Mesendoderm (in vitro differentiated cells): ENCODE measurements around the gene PLCB1.

Source experiments
- DNase-seq: peaks from one replicate; pipeline ENCODE4 v3.0.0; 2013
- H2AK5ac ChIP-seq: 2 replicates; pipeline ENCODE4 v1.6.1; 2013; ENCODE audit warnings: low read length, inconsistent platforms
- H2BK120ac ChIP-seq: 2 replicates; pipeline ENCODE4 v1.6.1; 2013; ENCODE audit warnings: low read depth, mild to moderate bottlenecking, low read length, moderate library complexity, mixed read lengths
- H2BK15ac ChIP-seq: replicated peaks from 2 replicates; pipeline ENCODE4 v1.6.1; 2013; ENCODE audit warnings: low read depth, mild to moderate bottlenecking, moderate library complexity
- H2BK5ac ChIP-seq: 2 replicates; pipeline ENCODE4 v1.6.1; 2013; ENCODE audit warnings: low read length, inconsistent platforms
- H3K18ac ChIP-seq: 2 replicates; pipeline ENCODE4 v1.6.1; 2013; ENCODE audit warnings: mild to moderate bottlenecking, low read length, mixed read lengths
- H3K23ac ChIP-seq: one replicate; pipeline ENCODE4 v1.6.1; 2013; ENCODE audit warnings: low read length
- H3K27ac ChIP-seq: 2 replicates; pipeline ENCODE4 v1.5.1; 2013; ENCODE audit warnings: low read depth, mild to moderate bottlenecking, inconsistent platforms, low read length, moderate library complexity
- H3K27me3 ChIP-seq: 2 replicates; pipeline ENCODE4 v1.6.1; 2013; ENCODE audit warnings: low read length, control low read depth, mild to moderate bottlenecking, inconsistent platforms; ENCODE audit not compliant: insufficient read depth, poor library complexity
- H3K36me3 ChIP-seq: 2 replicates; pipeline ENCODE4 v1.6.1; 2013; ENCODE audit warnings: low read length, inconsistent platforms; ENCODE audit not compliant: control insufficient read depth, insufficient read depth
- H3K4ac ChIP-seq: one replicate; pipeline ENCODE4 v1.6.1; 2013; ENCODE audit warnings: low read depth, mild to moderate bottlenecking, low read length, moderate library complexity
- H3K4me1 ChIP-seq: 2 replicates; pipeline ENCODE4 v1.6.1; 2013; ENCODE audit warnings: low read depth, low read length, inconsistent platforms; ENCODE audit not compliant: control insufficient read depth
- H3K4me2 ChIP-seq: 2 replicates; pipeline ENCODE4 v1.6.1; 2013; ENCODE audit warnings: low read length
- H3K4me3 ChIP-seq: 2 replicates; pipeline ENCODE4 v1.5.1; 2013; ENCODE audit warnings: mild to moderate bottlenecking, low read length
- H3K56ac ChIP-seq: one replicate; pipeline ENCODE4 v1.6.1; 2013; ENCODE audit warnings: low read length
- H3K79me1 ChIP-seq: 2 replicates; pipeline ENCODE4 v1.6.1; 2013; ENCODE audit warnings: low read length, inconsistent platforms
- H3K79me2 ChIP-seq: 2 replicates; pipeline ENCODE4 v1.6.1; 2013; ENCODE audit warnings: mild to moderate bottlenecking, low read length; ENCODE audit not compliant: control insufficient read depth, insufficient read depth
- H3K9ac ChIP-seq: 2 replicates; pipeline ENCODE4 v1.6.1; 2013; ENCODE audit warnings: low read length, inconsistent platforms
- H4K5ac ChIP-seq: one replicate; pipeline ENCODE4 v1.6.1; 2013; ENCODE audit warnings: low read length
- H4K8ac ChIP-seq: one replicate; pipeline ENCODE4 v1.6.1; 2013; ENCODE audit warnings: low read depth, mild to moderate bottlenecking, control low read depth, low read length, moderate library complexity
- WGBS: extraction: QIAGEN DNeasy Blood & Tissue Kit; methylation state at CpG from one replicate; pipeline ENCODE4 v1.1.7; 2013; ENCODE audit warnings: low lambda C conversion rate, missing lambda C conversion rate; ENCODE audit not compliant: insufficient coverage; ENCODE audit errors: extremely low coverage; 5-methylcytosine and 5-hydroxymethylcytosine counted together

PLCB1 gene

GRCh38 chr20:8735674-8736073 is 603.6 kb downstream of the PLCB1 start:
- H4K8ac ChIP-seq: no peak overlapping the region
- H3K4me3 ChIP-seq: no peak overlapping the region
- no peak overlapping the region for H2BK15ac ChIP-seq
- H3K9ac ChIP-seq: no peak overlapping the region
- H3K56ac ChIP-seq: no peak overlapping the region
- H3K36me3 ChIP-seq: no peaks in the 10 kb centered on the region
- no peaks in the 10 kb centered on the region for H3K79me2 ChIP-seq
- H2BK5ac ChIP-seq: no peak overlapping the region
- H3K79me1 ChIP-seq: no peaks in the 10 kb centered on the region
- H3K4me2 ChIP-seq: no peak overlapping the region
- H2AK5ac ChIP-seq: no peak overlapping the region
- no peak overlapping the region for H3K27ac ChIP-seq
- no peak overlapping the region for H3K4ac ChIP-seq
- no peak overlapping the region for H2BK120ac ChIP-seq
- H4K5ac ChIP-seq: no peak overlapping the region
- H3K23ac ChIP-seq: no peak overlapping the region
- no peaks in the 10 kb centered on the region for H3K27me3 ChIP-seq
- no peak overlapping the region for H3K18ac ChIP-seq
- H3K4me1 ChIP-seq: no peaks in the 10 kb centered on the region
- DNase-seq: no peak

GRCh38 chr20:8740265-8740664 is 608.2 kb downstream of the PLCB1 start:
- Histone ChIP-seq H2BK15ac (no peak overlapping the region), H3K27me3 (no peaks in the 10 kb centered on the region), H3K4me3 (no peak overlapping the region), H3K79me1 (no peaks in the 10 kb centered on the region), H3K4me1 (no peaks in the 10 kb centered on the region), H2AK5ac (no peak overlapping the region), H3K18ac (no peak overlapping the region), H2BK5ac (no peak overlapping the region), H3K36me3 (no peaks in the 10 kb centered on the region), H4K5ac (no peak overlapping the region), H3K4me2 (no peak overlapping the region), H3K56ac (no peak overlapping the region), H3K79me2 (no peaks in the 10 kb centered on the region), H4K8ac (no peak overlapping the region), H2BK120ac (no peak overlapping the region), H3K23ac (no peak overlapping the region), H3K4ac (no peak overlapping the region), H3K9ac (no peak overlapping the region), H3K27ac (no peak overlapping the region)
- no peak for DNase-seq
- no CpG with 5 or more reads among the region's 4 CpGs for WGBS

DNA sequence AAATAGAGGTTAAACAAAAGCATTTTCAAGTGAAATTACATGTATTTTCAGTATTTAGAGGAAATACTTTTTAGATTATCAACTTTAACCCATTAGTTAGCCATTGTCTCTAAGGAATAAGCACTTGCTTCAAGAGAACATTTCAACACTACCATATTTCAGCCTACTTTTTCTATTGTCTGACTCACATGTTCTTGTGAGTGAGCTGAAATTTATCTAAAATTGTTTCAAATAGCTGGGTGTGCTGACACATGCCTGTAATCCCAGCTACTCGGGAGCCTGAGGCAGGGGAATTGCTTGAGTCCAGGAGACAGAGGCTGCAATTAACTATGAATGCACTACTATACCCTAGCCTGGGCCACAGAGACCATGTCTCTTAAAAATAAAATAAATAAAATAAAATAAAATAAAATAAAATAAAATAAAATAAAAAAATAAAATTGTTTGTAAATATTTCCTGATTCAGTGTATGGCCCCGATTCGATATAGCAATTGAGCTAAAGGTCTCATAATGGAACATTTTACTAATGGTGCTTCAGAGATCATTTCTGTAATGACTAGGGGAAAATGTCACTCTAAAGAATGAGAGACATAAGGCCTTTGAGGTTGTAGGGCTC is 612.3 kb downstream of the PLCB1 start:
- Histone ChIP-seq H2BK5ac (no peak overlapping the region), H3K18ac (no peak overlapping the region), H3K27me3 (no peaks in the 10 kb centered on the region), H3K4me1 (no peaks in the 10 kb centered on the region), H3K79me1 (no peaks in the 10 kb centered on the region), H3K9ac (no peak overlapping the region), H3K27ac (no peak overlapping the region), H3K56ac (no peak overlapping the region), H4K5ac (no peak overlapping the region), H3K4me2 (no peak overlapping the region), H2AK5ac (no peak overlapping the region), H4K8ac (no peak overlapping the region), H2BK120ac (no peak overlapping the region), H3K4me3 (no peak overlapping the region), H3K79me2 (no peaks in the 10 kb centered on the region), H2BK15ac (no peak overlapping the region), H3K23ac (no peak overlapping the region), H3K4ac (no peak overlapping the region), H3K36me3 (no peaks in the 10 kb centered on the region)
- no peak for DNase-seq
- no CpG with 5 or more reads among the region's 3 CpGs for WGBS

DNA sequence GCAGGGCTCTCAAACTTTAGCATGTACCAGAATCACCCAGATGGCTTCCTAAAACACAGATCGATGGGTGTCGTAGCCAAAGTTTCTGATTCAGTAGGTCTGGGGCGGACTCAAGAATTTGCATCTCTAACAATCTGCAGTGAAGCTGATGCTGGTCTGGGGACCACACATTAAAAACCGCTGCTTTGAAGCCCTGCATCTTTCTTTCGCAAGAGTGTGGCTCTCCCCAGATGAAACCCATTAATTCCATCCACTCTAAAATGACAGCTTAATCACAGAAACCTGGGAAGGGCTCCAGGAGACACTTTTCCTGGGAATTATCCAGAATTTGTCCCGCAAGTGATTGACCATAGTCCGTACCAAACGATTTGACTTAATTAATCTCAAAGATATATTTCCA is 617.0 kb downstream of the PLCB1 start:
- no peak overlapping the region for H2BK15ac ChIP-seq
- no peak overlapping the region for H3K4me3 ChIP-seq
- H3K27me3 ChIP-seq: no peaks in the 10 kb centered on the region
- no peak overlapping the region for H3K56ac ChIP-seq
- H4K5ac ChIP-seq: no peak overlapping the region
- no peak overlapping the region for H3K27ac ChIP-seq
- H3K9ac ChIP-seq: no peak overlapping the region
- no peaks in the 10 kb centered on the region for H3K4me1 ChIP-seq
- no peak overlapping the region for H2BK120ac ChIP-seq
- no peak overlapping the region for H4K8ac ChIP-seq
- H3K23ac ChIP-seq: no peak overlapping the region
- no peaks in the 10 kb centered on the region for H3K79me2 ChIP-seq
- H3K4ac ChIP-seq: no peak overlapping the region
- WGBS: no CpG with 5 or more reads among the region's 8 CpGs
- H3K18ac ChIP-seq: no peak overlapping the region
- no peaks in the 10 kb centered on the region for H3K36me3 ChIP-seq
- no peak overlapping the region for H2BK5ac ChIP-seq
- no peaks in the 10 kb centered on the region for H3K79me1 ChIP-seq
- H3K4me2 ChIP-seq: no peak overlapping the region
- DNase-seq: no peak
- no peak overlapping the region for H2AK5ac ChIP-seq

DNA sequence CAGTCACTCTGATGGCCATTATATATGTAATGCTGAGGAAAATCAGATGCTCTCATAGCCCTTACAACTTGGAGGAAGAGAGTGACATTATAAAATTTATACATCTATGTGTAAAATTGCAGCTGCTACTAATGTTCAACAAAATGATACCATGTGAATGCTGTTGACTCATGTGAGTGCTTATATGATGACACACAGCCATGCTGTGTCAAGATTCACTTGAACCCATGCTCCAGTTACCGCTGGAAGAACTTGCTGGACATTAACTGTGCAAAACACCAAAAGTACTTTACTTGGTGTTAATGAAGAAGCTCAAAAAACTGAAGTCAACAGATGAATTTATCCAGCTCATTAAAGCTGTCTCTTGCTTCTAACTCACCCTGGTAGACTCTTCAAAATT is 617.9 kb downstream of the PLCB1 start:
- Histone ChIP-seq H3K9ac (no peak overlapping the region), H3K4me1 (no peaks in the 10 kb centered on the region), H4K8ac (no peak overlapping the region), H3K27ac (no peak overlapping the region), H2BK15ac (no peak overlapping the region), H3K79me2 (no peaks in the 10 kb centered on the region), H3K4me2 (no peak overlapping the region), H4K5ac (no peak overlapping the region), H3K23ac (no peak overlapping the region), H3K18ac (no peak overlapping the region), H2BK5ac (no peak overlapping the region), H3K27me3 (no peaks in the 10 kb centered on the region), H3K4ac (no peak overlapping the region), H3K56ac (no peak overlapping the region), H3K79me1 (no peaks in the 10 kb centered on the region), H3K36me3 (no peaks in the 10 kb centered on the region), H2AK5ac (no peak overlapping the region), H2BK120ac (no peak overlapping the region), H3K4me3 (no peak overlapping the region)
- DNase-seq: no peak
- no CpG with 5 or more reads among the region's 1 CpG for WGBS

- no peaks in the 10 kb centered on the region for H3K4me1 ChIP-seq
- whole genome bisulfite sequencing: no CpG with 5 or more reads among the region's 3 CpGs
These were observed 623.5 kb downstream of the PLCB1 start for GRCh38 chr20:8755340-8756118.

More at GRCh38 chr20:8755340-8756118, 623.5 kb downstream of the PLCB1 start:
- no peak overlapping the region for H3K27ac ChIP-seq
- H3K79me2 ChIP-seq: no peaks in the 10 kb centered on the region
- no peak overlapping the region for H2BK120ac ChIP-seq
- H3K36me3 ChIP-seq: no peaks in the 10 kb centered on the region
- no peak overlapping the region for H2BK5ac ChIP-seq
- no peak overlapping the region for H3K9ac ChIP-seq
- no peak overlapping the region for H3K23ac ChIP-seq
- no peak overlapping the region for H3K18ac ChIP-seq
- no peak overlapping the region for H4K8ac ChIP-seq
- H3K56ac ChIP-seq: no peak overlapping the region
- no peaks in the 10 kb centered on the region for H3K79me1 ChIP-seq
- H3K27me3 ChIP-seq: no peaks in the 10 kb centered on the region
- H4K5ac ChIP-seq: no peak overlapping the region
- H2BK15ac ChIP-seq: no peak overlapping the region
- H3K4me2 ChIP-seq: no peak overlapping the region
- H3K4me3 ChIP-seq: no peak overlapping the region
- H3K4ac ChIP-seq: no peak overlapping the region
- DNase-seq: no peak
- no peak overlapping the region for H2AK5ac ChIP-seq
